Fibroblast of mammary gland (primary cell): Measurements from ENCODE around the gene ARID5B.
A peak's percentile ranks its signal among the peaks of the same experiment; 100 is the strongest.

ENCODE experiments used
- DNase-seq: peaks from one replicate; pipeline ENCODE4 v3.0.0-alpha.2; 2010; ENCODE audit warnings: low read depth
- H3K4me3 ChIP-seq: 2 replicates; pipeline ENCODE4 v1.5.1; 2011; ENCODE audit warnings: low read depth, mild to moderate bottlenecking, low read length, moderate library complexity; ENCODE audit not compliant: control insufficient read depth
- TF ChIP-seq, protein P1 (sequence below): conservative IDR thresholded peaks from 2 replicates; pipeline ENCODE4 v1.5.1; 2011; ENCODE audit warnings: low read depth, low read length, inconsistent platforms; ENCODE audit not compliant: control insufficient read depth, insufficient read depth

Gene ARID5B

GRCh38 chr10:62005281-62005680, 103.8 kb downstream of the ARID5B start:
- TF ChIP-seq, protein P1, sequence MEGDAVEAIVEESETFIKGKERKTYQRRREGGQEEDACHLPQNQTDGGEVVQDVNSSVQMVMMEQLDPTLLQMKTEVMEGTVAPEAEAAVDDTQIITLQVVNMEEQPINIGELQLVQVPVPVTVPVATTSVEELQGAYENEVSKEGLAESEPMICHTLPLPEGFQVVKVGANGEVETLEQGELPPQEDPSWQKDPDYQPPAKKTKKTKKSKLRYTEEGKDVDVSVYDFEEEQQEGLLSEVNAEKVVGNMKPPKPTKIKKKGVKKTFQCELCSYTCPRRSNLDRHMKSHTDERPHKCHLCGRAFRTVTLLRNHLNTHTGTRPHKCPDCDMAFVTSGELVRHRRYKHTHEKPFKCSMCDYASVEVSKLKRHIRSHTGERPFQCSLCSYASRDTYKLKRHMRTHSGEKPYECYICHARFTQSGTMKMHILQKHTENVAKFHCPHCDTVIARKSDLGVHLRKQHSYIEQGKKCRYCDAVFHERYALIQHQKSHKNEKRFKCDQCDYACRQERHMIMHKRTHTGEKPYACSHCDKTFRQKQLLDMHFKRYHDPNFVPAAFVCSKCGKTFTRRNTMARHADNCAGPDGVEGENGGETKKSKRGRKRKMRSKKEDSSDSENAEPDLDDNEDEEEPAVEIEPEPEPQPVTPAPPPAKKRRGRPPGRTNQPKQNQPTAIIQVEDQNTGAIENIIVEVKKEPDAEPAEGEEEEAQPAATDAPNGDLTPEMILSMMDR = no peak
- DNase-seq = peak; percentile 86

DNA sequence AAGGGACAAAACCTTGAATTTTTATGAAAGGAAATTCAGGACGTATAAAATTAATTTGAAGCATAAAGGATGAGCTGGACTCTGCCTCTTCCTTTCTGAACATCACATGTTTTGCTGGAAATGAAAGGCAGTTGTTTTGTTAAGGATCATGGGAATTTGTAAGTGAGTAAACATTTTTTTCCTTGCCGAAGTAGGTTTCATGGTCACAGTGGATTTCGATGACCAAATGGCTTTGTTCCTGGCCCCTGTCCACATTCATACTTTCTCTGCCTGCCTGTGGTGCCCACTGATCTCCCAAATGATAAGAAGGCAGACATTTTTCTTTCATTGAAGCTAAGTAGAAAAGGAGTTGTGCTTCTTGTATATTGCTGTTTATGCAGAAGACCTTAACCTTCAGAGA, 104.2 kb downstream of the ARID5B start:
- peak; percentile 70 for DNase-seq
- no peak overlapping the region for H3K4me3 ChIP-seq
- TF ChIP-seq, protein P1 = no peak

More at GRCh38 chr10:62005281-62005680, 103.8 kb downstream of the ARID5B start:
- no peak overlapping the region for H3K4me3 ChIP-seq

- TF ChIP-seq, protein P1 = no peak
- DNase-seq = no peak
- no peak overlapping the region for H3K4me3 ChIP-seq
Observed at GRCh38 chr10:62007145-62007544, 105.6 kb downstream of the ARID5B start.

- TF ChIP-seq, protein P1 = no peak
- no peak for DNase-seq
Observed at GRCh38 chr10:62008196-62008595, 106.7 kb downstream of the ARID5B start.

DNA sequence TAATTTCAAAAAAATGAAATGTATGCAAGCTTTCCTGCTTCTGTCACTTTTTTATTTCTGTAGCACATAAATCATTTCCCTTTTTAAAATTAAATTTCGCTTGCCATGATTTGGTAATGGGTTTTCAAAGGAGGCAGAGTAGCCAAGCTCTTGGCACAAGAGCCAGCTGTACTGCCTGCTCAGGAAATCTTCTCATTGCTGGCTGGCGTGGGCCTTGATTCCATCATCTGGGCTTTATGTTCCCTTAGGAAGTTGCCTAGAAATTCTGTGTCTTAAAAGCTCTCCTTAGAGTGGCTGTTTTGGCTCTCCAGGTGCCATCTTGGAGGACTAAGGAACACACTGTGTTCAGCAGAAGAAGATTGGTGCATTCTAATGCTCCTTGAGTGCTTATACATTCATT, 107.4 kb downstream of the ARID5B start:
- no peak overlapping the region for H3K4me3 ChIP-seq
- TF ChIP-seq, protein P1 = no peak
- DNase-seq = no peak

More at GRCh38 chr10:62008196-62008595, 106.7 kb downstream of the ARID5B start:
- no peak overlapping the region for H3K4me3 ChIP-seq

DNA sequence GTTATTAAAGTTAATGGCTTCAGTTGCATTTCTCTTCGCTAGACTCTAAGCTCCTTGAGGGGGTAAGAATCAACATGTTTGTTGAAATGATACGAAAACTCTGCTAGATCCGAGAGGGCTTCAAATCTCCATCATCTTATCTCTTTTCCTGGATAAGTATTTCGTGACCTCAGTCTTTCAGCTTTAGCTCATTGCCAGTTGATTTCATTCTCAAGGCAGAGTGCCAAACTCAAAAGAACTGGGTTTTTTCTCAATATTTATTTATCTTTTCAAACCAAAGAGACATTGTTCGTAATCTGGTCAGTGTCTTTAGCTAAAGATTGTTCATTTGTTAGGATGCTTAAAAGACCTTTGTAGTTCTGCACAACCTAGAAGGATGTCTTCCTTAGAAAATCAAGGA, 108.9 kb downstream of the ARID5B start:
- H3K4me3 ChIP-seq = no peak overlapping the region
- TF ChIP-seq, protein P1 = no peak
- DNase-seq = no peak

DNA sequence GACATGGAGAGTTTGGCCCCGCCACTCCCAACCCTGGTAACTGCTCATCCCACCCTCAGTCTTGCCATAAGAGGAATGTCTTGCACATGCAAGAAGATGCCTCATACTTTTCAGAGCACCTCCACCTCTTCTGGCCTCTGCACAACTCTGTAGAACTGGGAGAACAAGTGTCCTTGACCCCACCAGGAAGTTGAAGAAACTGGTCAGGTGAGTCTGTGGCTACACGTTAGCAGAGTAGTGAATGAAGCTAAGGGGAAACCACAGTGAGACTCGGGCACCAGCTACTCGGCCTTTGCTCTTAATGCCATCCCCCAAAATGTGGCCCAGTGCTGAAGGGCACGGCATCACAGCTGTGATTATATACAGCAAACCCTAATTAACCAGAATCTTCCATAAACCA, 110.1 kb downstream of the ARID5B start:
- TF ChIP-seq, protein P1 = no peak
- DNase-seq = no peak
- H3K4me3 ChIP-seq = no peak overlapping the region
